GM18517 (cell line): ENCODE results near the gene MARCHF11.

ENCODE experiments used
- ATAC-seq: cut with Tn5 transposase; IDR thresholded peaks from one replicate; pipeline ENCODE4 v1.9.1; 2021; ENCODE audit warnings: mild to moderate bottlenecking, moderate library complexity; ENCODE audit not compliant: unreplicated experiment

MARCHF11 gene

GRCh38 chr5:16135003-16135402 lies 44.6 kb downstream of the MARCHF11 start:
- no peak for ATAC-seq

DNA sequence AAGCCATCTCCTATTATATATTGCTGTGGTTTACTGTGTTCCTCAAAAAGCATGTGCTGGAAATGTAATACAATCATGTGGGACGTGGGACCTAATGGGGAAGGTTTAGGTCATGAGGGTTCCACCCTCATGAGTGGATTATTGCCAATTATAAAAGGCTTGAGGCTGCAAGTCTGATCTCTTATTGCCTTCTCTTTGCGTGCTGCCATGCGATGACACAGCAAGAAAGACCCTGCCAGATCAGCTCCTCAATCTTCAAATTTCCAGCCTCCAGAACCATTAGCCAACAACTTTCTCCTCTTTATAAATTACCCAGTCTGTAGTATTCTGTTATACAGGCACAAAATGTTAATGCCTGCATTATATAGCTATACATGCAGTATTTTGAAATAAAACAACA lies 45.4 kb downstream of the MARCHF11 start:
- ATAC-seq, result no peak

- ATAC-seq, result no peak
Observed at GRCh38 chr5:16131878-16132277, 47.7 kb downstream of the MARCHF11 start.

DNA sequence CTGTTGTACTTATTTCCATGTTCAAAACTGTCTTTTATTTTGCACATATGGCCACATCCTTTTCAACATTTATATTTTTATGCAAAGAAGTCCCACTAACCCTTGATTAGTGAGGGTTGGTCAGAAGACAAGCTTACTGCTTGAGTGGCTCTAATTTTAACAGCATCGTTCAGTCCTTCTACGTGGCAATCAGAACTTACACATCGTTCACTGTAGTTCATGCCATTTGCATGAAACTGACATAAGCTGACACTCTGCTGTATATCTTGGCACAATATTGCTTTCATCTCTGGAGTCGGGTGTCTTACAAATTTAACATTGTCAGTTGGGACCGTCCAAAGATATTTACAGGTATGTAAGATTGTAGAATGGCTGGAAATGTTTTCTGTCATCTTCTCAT lies 50.6 kb downstream of the MARCHF11 start:
- ATAC-seq, result no peak

GRCh38 chr5:16127865-16128544 lies 51.6 kb downstream of the MARCHF11 start:
- no peak for ATAC-seq

DNA sequence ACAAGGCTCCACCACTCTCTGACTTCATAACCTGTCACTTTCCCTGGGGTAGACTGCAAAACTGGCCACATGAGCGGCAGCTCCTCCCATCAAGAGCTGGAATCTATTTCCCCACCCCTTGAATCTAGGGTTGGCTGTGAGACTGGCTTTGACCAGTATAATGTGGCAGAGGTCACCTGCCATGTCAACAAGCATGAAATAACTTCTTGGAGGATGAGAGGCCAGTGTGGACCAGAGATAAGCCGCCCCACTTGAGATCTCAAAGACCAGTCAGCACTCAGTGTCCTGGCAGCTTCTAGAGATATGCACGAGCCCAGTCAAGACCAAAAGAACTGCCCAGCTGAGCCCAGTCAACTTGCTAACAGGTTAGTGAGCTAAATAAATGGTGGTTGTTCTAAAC lies 59.0 kb downstream of the MARCHF11 start:
- ATAC-seq, result no peak

- no peak for ATAC-seq
Observed at GRCh38 chr5:16119790-16120189, 59.8 kb downstream of the MARCHF11 start.

DNA sequence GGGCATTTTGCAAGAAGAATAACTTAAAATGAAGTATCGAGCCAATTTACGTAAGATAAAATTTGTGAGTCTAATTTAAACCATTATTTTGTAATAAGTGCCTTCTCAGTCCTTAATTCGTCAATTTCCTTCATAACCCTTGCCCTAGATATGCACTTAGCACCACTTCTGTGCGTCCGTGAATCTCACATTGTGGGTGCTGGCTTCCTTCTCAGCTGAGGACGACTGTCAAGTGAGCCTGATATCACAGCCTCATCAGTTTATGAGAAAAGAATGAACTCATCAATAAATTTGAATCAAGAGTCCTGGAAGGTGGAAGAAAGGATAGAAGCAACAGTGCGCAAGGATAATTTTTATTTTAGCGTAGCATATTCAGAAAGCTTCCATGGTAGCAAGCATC lies 64.5 kb downstream of the MARCHF11 start:
- ATAC-seq, result no peak

GRCh38 chr5:16108418-16108817 lies 71.2 kb downstream of the MARCHF11 start:
- ATAC-seq, result no peak

GRCh38 chr5:16104961-16105360 lies 74.6 kb downstream of the MARCHF11 start:
- ATAC-seq, result no peak

DNA sequence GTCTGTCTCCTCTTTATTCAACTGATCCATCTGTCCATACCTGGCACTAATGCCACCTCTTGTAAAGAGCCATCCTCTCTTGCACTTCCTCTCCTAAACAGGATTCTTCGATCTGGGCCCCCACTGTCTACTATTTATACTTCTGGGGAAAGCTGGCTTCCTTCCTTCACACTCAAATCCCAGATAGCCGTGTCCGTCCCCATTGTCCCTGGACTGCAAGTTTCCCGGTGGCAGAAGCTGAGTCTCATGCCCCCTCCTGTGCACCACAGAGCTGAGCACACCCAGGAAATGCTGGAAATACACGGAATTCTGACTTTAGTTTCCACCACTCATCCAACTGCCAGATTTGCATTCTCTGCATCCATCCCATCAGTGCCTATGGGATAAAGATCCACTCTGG lies 84.0 kb downstream of the MARCHF11 start:
- no peak for ATAC-seq

DNA sequence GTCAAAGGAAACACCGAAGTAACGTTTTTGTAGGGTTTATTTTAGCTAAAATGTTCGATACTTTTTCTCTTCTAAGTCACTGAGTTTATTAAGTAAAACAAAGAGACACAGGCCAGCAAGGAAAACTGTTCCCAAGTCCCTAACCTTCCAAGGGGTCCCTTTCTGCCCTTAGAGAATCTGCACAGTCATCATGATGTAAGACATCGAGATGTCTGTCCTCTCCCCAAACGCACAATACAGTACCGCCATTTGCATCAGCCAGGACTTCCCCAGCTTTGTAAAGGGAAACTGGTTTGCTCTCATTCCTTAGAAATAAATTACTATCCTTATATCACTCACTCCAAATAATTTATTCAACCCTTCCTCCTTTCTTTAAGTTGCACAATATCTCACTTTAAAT lies 89.3 kb downstream of the MARCHF11 start:
- no peak for ATAC-seq

DNA sequence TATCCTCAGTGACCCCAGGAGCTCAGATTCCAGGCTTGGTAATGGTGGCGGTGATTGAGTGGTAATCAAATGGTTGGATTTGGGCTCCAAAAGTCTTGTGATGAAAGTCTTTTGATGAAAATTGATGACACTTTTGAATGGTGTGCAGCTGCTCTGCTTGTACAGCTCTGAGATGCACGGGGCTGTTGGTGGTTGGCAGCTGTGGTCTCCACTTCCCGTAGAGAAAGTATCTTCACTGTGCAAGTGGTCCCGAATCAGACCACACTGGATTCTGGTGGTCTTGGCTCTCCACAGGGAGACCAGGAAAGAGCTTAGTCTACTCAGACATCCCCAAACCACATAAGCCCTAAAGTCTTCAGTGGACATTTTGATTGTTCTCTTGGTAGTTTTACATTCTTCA lies 96.6 kb downstream of the MARCHF11 start:
- ATAC-seq, result no peak

DNA sequence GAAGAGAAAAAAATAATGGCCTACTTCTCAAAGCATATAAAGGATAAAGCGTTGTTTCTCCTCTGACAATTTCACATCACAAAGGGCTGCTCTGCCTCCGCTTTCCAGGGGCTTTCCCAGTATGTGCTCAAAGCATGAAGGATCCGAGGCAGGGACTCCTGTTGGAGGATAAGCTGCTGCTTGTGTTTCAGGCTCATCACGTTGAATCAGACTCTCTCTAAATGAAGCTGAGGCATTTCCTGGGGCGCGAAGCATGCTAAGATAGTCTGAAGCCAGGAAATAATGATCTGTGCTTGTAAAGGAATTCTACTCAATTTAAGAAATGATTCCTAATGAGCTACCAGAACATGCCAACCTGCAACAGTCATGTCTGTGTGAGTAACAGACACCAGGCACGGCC lies 97.5 kb downstream of the MARCHF11 start:
- ATAC-seq, result no peak

GRCh38 chr5:16081376-16081955 lies 98.1 kb downstream of the MARCHF11 start:
- no peak for ATAC-seq

GRCh38 chr5:16076657-16077056 lies 102.9 kb downstream of the MARCHF11 start:
- ATAC-seq, result no peak

- no peak for ATAC-seq
Observed at GRCh38 chr5:16074358-16074757, 105.2 kb downstream of the MARCHF11 start.

GRCh38 chr5:16072616-16073015 lies 107.0 kb downstream of the MARCHF11 start:
- ATAC-seq, result no peak

DNA sequence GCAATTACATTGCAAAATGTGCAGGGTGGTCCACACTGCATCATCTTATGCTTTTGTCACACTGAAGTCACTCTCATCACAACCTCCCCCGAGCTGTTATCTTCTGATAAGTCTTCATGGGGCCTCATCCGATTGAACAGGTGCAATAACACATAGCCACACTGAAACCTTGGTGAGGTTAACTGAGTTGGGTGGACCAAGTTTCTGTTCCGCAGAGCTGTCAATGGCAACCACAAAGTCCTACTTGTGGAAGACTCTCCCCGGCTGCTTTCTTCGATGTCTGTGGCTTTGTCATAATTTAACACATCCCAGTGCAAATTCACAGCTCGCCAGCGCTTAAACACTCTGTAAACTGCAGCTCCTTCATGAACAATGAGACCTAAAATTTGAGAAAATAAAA lies 112.2 kb downstream of the MARCHF11 start:
- ATAC-seq, result no peak

GRCh38 chr5:16066810-16067209 lies 112.8 kb downstream of the MARCHF11 start:
- no peak for ATAC-seq

GRCh38 chr5:16066320-16066719 lies 113.3 kb downstream of the MARCHF11 start:
- ATAC-seq, result no peak

DNA sequence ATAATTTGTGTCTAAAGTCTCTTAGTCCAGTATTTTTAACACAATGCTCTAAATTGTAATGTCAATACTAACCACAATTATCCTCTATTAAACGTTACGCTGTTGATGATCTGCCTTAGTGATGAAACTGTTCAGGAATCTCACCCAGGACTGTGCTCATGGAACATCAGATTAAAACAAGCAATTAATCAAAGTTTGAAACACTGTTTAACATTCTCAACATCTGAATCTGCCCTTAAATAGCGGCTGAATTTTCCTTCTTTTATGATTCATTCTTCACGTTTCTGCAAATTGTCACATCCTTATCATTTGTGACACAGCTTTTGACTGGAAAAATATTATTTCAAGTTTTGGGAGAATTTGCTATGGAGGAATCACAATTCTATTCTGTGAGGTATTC lies 113.8 kb downstream of the MARCHF11 start:
- no peak for ATAC-seq
